Neuronal stem cell (in vitro differentiated cells): Measurements from ENCODE around the gene ZNF827.

Experiments used
- DNase-seq: peaks from one replicate; pipeline ENCODE4 v3.0.0-alpha.2; 2013; ENCODE audit warnings: low spot score
- H2AFZ ChIP-seq: one replicate; pipeline ENCODE4 v1.6.1; 2013; ENCODE audit warnings: mild to moderate bottlenecking, low read length, inconsistent platforms
- H2AK5ac ChIP-seq: 2 replicates; pipeline ENCODE4 v1.6.1; 2013; ENCODE audit warnings: low read depth, mild to moderate bottlenecking, inconsistent platforms, low read length, moderate library complexity, mixed read lengths
- H2BK120ac ChIP-seq: 2 replicates; pipeline ENCODE4 v1.6.1; 2013; ENCODE audit warnings: low read depth, mild to moderate bottlenecking, inconsistent platforms, low read length, moderate library complexity, mixed read lengths
- H2BK12ac ChIP-seq: one replicate; pipeline ENCODE4 v1.6.1; 2013; ENCODE audit warnings: low read length, inconsistent platforms
- H2BK15ac ChIP-seq: 2 replicates; pipeline ENCODE4 v1.6.1; 2013; ENCODE audit warnings: mild to moderate bottlenecking, low read length, inconsistent platforms, mixed read lengths
- H2BK5ac ChIP-seq: one replicate; pipeline ENCODE4 v1.6.1; 2013; ENCODE audit warnings: inconsistent platforms, mild to moderate bottlenecking, low read length, moderate library complexity
- H3K14ac ChIP-seq: one replicate; pipeline ENCODE4 v1.6.1; 2013; ENCODE audit warnings: low read length, inconsistent platforms
- H3K18ac ChIP-seq: 2 replicates; pipeline ENCODE4 v1.6.1; 2013; ENCODE audit warnings: low read length, inconsistent platforms
- H3K23ac ChIP-seq: 2 replicates; pipeline ENCODE4 v1.6.1; 2013; ENCODE audit warnings: low read depth, mild to moderate bottlenecking, mixed read lengths, low read length, inconsistent platforms; ENCODE audit not compliant: poor library complexity
- H3K27ac ChIP-seq: replicated peaks from 3 replicates; pipeline ENCODE4 v1.5.1; 2013; ENCODE audit warnings: low read length, inconsistent platforms
- H3K27me3 ChIP-seq, 3 experiments: 2 replicates each; pipeline ENCODE4 v1.6.1; 2013; ENCODE audit warnings: low read length in 3 of 3, mild to moderate bottlenecking in 2 of 3, inconsistent platforms in 1 of 3, low read depth in 1 of 3, mixed read lengths in 1 of 3, moderate library complexity in 1 of 3; ENCODE audit not compliant: control insufficient read depth in 3 of 3, insufficient read depth in 3 of 3
- H3K36me3 ChIP-seq, 2 donors: replicated peaks in 1 of 2; 2 replicates each; pipeline ENCODE4 v1.6.1; 2013; ENCODE audit warnings: low read length in 2 of 2; ENCODE audit not compliant: control insufficient read depth in 2 of 2, insufficient read depth in 2 of 2
- H3K4ac ChIP-seq: 2 replicates; pipeline ENCODE4 v1.6.1; 2013; ENCODE audit warnings: inconsistent platforms, mild to moderate bottlenecking, low read length, moderate library complexity
- H3K4me1 ChIP-seq, 2 donors: 1 replicate in 1 of 2; 2 replicates in 1 of 2; pipeline ENCODE4 v1.6.1; 2013; ENCODE audit warnings: low read length in 2 of 2, low read depth in 1 of 2; ENCODE audit not compliant: control insufficient read depth in 2 of 2, insufficient read depth in 1 of 2
- H3K4me2 ChIP-seq: one replicate; pipeline ENCODE4 v1.6.1; 2013; ENCODE audit warnings: mild to moderate bottlenecking, low read length, inconsistent platforms; ENCODE audit not compliant: insufficient read depth, poor library complexity, severe bottlenecking
- H3K4me3 ChIP-seq, 2 donors: 2 replicates each; pipeline ENCODE4 v1.5.1; 2013; ENCODE audit warnings: low read length in 2 of 2, mild to moderate bottlenecking in 2 of 2, inconsistent platforms in 1 of 2, moderate library complexity in 1 of 2
- H3K79me1 ChIP-seq: one replicate; pipeline ENCODE4 v1.6.1; 2013; ENCODE audit warnings: low read depth, mild to moderate bottlenecking, inconsistent platforms, low read length, moderate library complexity
- H3K9ac ChIP-seq: one replicate; pipeline ENCODE4 v1.6.1; 2013; ENCODE audit warnings: mild to moderate bottlenecking, low read depth, low read length, inconsistent platforms; ENCODE audit not compliant: poor library complexity
- H3K9me3 ChIP-seq, 2 donors: replicated peaks in 1 of 2; 2 replicates each; pipeline versions ENCODE3 to v1.6.1; 2013; ENCODE audit warnings: low read length in 2 of 2, mild to moderate bottlenecking in 2 of 2, inconsistent platforms in 1 of 2, low read depth in 1 of 2, mixed read lengths in 1 of 2, moderate library complexity in 1 of 2; ENCODE audit not compliant: control insufficient read depth in 2 of 2, insufficient read depth in 1 of 2
- H4K8ac ChIP-seq: one replicate; pipeline ENCODE4 v1.6.1; 2013; ENCODE audit warnings: low read depth, mild to moderate bottlenecking, inconsistent platforms, low read length, moderate library complexity
- H4K91ac ChIP-seq: one replicate; pipeline ENCODE4 v1.6.1; 2013; ENCODE audit warnings: low read length, low read depth, mild to moderate bottlenecking, inconsistent platforms; ENCODE audit not compliant: poor library complexity
- WGBS, 2 donors: extraction: QIAGEN DNeasy Blood & Tissue Kit; methylation state at CpG; one replicate each; pipeline ENCODE4 v1.1.7; 2013; ENCODE audit warnings: missing lambda C conversion rate in 2 of 2, mixed read lengths in 1 of 2; ENCODE audit not compliant: insufficient read length in 2 of 2, insufficient replicate concordance in 1 of 2; ENCODE audit errors: extremely low coverage in 2 of 2; 5-methylcytosine and 5-hydroxymethylcytosine counted together

The ZNF827 gene

DNA sequence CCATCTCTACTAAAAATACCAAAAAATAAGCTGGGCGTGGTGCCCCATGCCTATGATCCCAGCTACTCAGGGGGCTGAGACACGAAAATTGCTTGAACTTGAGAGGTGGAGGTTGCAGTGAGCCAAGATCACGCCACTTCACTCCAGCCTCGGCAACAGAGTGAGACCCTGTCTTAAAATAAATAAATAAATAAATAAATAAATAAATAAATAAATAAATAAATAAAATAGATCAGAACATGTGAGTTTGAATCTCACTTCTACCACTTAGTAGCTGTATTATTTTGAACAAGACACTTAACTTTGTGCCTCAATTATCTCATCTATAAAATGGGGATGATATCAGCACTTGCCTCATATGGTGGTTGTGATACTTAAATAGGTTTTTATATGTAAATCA, 168.5 kb downstream of the ZNF827 start:
- Histone ChIP-seq H2AFZ (no peak overlapping the region), H3K9ac (no peak overlapping the region), H2BK5ac (no peak overlapping the region), H3K14ac (no peak overlapping the region), H3K4me1 (no peaks in the 10 kb centered on the region), H4K8ac (no peak overlapping the region), H3K36me3 (peaks cover 6 to 87% of the 10 kb centered on the region in 2 donors), H3K79me1 (no peaks in the 10 kb centered on the region), H2BK12ac (no peak overlapping the region), H3K23ac (no peak overlapping the region), H3K27me3 (no peaks in the 10 kb centered on the region), H3K9me3 (peaks cover 0 to 12% of the 10 kb centered on the region in 2 donors), H3K4me2 (no peak overlapping the region), H4K91ac (no peak overlapping the region), H2BK15ac (no peak overlapping the region), H3K4ac (no peak overlapping the region), H3K27ac (no peak overlapping the region), H2BK120ac (no peak overlapping the region), H3K18ac (no peak overlapping the region), H3K4me3 (no peak overlapping the region), H2AK5ac (no peak overlapping the region)
- no peak for DNase-seq
- WGBS, 2 donors, result no CpG with 5 or more reads among the region's 4 CpGs

DNA sequence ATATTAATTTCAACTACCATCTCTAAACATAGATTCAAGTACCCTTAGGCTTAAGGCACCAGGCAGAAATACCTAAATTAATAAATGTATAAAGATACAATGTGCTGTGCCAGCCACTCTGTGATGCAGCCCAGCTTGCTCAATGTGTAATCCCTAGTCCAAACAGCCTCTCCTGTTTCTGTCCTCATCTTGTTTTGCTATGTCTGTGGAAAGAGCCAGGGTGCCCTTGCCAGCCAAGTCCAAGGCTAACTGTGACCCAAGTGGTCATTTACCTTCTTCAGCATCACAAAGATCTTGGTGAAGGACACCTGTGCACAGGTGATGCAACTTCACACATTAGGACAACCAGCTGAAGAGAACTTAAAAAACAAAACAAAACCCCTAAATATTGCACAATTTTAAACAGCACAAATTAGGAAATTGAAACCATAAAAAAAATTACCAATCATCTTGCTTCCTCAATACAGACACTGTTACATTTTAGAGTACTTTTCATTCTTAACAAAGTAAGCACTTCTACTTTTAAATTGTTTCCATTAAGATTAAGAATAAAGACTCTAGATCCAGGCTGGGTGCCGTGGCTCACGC, 169.1 kb downstream of the ZNF827 start:
- Histone ChIP-seq H3K27ac (no peak overlapping the region), H3K18ac (no peak overlapping the region), H2AK5ac (no peak overlapping the region), H3K23ac (no peak overlapping the region), H2BK5ac (no peak overlapping the region), H4K91ac (no peak overlapping the region), H3K4me3 (no peak overlapping the region), H2AFZ (no peak overlapping the region), H3K14ac (no peak overlapping the region), H2BK120ac (no peak overlapping the region), H4K8ac (no peak overlapping the region), H3K4me2 (no peak overlapping the region), H3K36me3 (peaks cover 10 to 87% of the 10 kb centered on the region in 2 donors), H3K79me1 (no peaks in the 10 kb centered on the region), H3K27me3 (no peaks in the 10 kb centered on the region), H3K9ac (no peak overlapping the region), H3K4ac (no peak overlapping the region), H2BK12ac (no peak overlapping the region), H2BK15ac (no peak overlapping the region), H3K9me3 (peaks cover 0 to 12% of the 10 kb centered on the region in 2 donors), H3K4me1 (no peaks in the 10 kb centered on the region)
- no peak for DNase-seq
- no CpG with 5 or more reads among the region's 2 CpGs for WGBS, 2 donors

DNA sequence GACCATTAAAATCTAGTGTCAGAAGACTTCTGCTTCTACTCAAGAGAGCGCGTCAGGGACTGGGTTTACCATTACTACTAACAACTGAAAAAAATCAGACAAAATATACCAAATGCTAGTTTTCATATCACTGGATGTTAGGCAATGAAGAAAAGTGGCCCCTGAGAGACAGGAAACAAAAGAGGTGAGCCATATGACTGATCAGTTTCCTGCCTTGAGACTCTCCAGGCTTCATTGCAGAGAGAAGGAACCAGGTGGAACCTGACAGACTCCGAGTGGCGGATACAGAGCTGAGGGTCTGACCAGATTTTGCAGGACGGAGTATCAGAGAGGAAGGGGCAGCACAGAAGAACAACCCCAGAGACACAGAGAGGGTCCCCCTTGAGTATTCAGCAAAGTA, 172.3 kb downstream of the ZNF827 start:
- Histone ChIP-seq H3K23ac (no peak overlapping the region), H3K9me3 (peaks cover 0 to 12% of the 10 kb centered on the region in 2 donors), H2BK120ac (no peak overlapping the region), H2AFZ (no peak overlapping the region), H3K14ac (no peak overlapping the region), H3K36me3 (peaks cover 14 to 87% of the 10 kb centered on the region in 2 donors), H2BK5ac (no peak overlapping the region), H4K91ac (no peak overlapping the region), H3K79me1 (no peaks in the 10 kb centered on the region), H3K4me3 (no peak overlapping the region), H3K4me1 (no peaks in the 10 kb centered on the region), H3K4ac (no peak overlapping the region), H4K8ac (no peak overlapping the region), H3K4me2 (no peak overlapping the region), H2BK12ac (no peak overlapping the region), H3K27ac (no peak overlapping the region), H2AK5ac (no peak overlapping the region), H3K18ac (no peak overlapping the region), H3K27me3 (no peaks in the 10 kb centered on the region), H2BK15ac (no peak overlapping the region), H3K9ac (no peak overlapping the region)
- WGBS, 2 donors, result no CpG with 5 or more reads among the region's 5 CpGs
- no peak for DNase-seq

DNA sequence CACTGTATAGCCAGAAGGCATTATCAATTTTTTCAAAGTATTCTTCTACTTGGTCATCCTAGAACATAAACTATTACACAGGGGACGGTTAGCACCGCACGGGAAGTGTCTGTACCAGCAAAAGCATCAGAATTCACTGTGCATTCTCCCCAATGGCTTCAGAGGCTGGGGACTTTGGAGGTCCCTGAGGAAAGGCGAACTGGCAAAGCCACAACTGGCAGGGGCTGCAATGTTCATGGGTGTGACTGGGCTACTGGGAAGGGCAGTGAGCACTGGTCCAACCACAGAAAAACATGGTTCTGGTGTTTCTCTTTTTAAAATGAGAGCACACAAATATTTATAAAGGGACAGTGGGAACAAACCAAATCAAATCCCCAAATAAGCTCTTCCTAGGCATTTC, 175.2 kb downstream of the ZNF827 start:
- H2BK12ac ChIP-seq, result no peak overlapping the region
- H3K79me1 ChIP-seq, result no peaks in the 10 kb centered on the region
- no peaks in the 10 kb centered on the region for H3K4me1 ChIP-seq
- H3K4me2 ChIP-seq, result no peak overlapping the region
- H3K4ac ChIP-seq, result no peak overlapping the region
- no peak overlapping the region for H2BK15ac ChIP-seq
- no peak overlapping the region for H3K9ac ChIP-seq
- no peak overlapping the region for H2AK5ac ChIP-seq
- no peak overlapping the region for H3K14ac ChIP-seq
- no peak for DNase-seq
- H2BK5ac ChIP-seq, result no peak overlapping the region
- no peaks in the 10 kb centered on the region for H3K27me3 ChIP-seq
- no peak overlapping the region for H2AFZ ChIP-seq
- H3K36me3 ChIP-seq, result peaks cover 18 to 98% of the 10 kb centered on the region in 2 donors
- no peak overlapping the region for H3K4me3 ChIP-seq
- H3K9me3 ChIP-seq, result peaks cover 0 to 12% of the 10 kb centered on the region in 2 donors
- no peak overlapping the region for H4K8ac ChIP-seq
- no peak overlapping the region for H3K23ac ChIP-seq
- H3K27ac ChIP-seq, result no peak overlapping the region
- H2BK120ac ChIP-seq, result no peak overlapping the region
- H3K18ac ChIP-seq, result no peak overlapping the region
- no peak overlapping the region for H4K91ac ChIP-seq
- WGBS, 2 donors, result no CpG with 5 or more reads among the region's 4 CpGs
